GM18520 (cell line): Measurements from ENCODE around the gene DTD1.
"Not testable (repeated sequence)": the region's sequence is repeated elsewhere in the genome, so short reads cannot be mapped to it uniquely, and the experiment has no call there.

Experiments used
- ATAC-seq: cut with Tn5 transposase; IDR thresholded peaks from one replicate; pipeline ENCODE4 v1.9.1; 2021; ENCODE audit not compliant: unreplicated experiment

The DTD1 gene

DNA sequence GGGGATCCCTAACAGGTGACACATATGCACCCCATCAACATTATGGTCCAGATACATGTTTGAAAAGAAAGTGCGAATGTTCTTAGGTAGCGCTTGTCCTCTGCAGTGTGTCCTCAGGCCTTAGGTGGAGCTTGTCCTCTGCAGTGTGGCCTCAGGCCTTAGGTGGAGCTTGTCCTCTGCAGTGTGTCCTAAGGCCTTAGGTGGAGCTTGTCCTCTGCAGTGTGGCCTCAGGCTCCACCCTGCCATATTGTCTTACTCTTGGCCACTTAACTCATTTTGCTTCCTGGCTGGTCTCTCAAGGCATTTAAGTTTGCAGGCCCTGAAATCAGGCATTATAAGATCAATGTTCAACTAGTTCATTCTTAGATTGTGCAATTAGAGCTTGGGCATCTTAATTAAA lies 151.0 kb downstream of the DTD1 start:
- ATAC-seq: no peak

DNA sequence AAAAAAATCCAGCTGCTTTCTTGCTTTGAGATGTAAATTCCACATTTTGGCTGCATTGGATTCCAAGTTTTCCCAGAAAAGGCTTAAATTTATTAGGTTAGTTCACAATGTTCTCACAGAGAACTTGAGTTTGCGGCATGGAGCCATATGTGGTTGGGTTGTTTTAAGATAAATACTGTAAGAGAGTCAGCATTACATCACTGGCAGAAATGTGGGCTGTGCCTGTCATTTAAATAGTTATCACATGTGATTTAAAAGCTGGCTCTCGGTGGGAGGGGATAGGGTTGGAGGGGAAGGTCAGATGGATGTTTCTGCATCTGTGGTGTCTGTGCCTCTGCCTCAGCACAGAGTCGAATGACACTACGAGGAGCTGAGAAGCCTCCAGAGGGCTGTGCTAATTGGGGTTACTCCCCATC lies 151.9 kb downstream of the DTD1 start:
- ATAC-seq: no peak

DNA sequence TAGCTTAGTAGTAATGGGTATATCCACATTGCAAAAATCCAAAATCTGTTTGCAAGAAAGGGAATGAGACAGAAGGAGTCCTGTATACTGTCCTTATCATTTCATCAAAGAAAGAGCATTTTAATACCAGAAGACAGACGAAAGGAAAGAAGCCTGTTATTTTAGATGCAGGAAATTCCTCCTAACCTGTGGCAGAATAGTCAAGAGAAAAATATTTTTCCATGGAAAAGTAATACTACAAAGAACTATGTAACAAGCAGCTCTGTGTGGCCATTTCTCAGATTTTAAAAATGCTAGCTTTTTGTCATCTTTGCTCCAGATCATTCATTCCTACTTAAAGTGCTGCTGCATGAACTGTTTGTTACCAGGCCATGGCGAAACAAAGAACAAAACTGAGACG lies 152.9 kb downstream of the DTD1 start:
- ATAC-seq: no peak

DNA sequence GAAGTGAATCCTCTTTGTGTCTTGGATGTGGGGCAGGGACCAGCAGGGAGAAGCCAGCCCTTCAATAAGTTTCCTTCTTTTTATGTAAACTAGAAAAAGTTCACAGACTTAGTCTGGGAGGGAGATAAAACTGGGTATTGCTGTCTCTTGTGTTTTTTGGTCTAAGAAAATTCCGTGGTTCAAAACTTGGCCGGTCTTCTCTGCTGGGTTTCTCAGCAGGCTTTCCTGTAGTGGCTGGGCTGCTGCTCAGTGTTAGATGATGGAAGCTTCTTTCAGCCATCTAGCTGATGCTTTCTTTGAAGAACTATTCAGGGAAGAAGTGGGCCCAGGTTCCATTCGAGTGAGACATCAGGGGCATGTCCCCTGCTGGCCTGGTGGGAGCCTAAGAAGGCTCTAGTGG lies 155.0 kb downstream of the DTD1 start:
- no peak for ATAC-seq

DNA sequence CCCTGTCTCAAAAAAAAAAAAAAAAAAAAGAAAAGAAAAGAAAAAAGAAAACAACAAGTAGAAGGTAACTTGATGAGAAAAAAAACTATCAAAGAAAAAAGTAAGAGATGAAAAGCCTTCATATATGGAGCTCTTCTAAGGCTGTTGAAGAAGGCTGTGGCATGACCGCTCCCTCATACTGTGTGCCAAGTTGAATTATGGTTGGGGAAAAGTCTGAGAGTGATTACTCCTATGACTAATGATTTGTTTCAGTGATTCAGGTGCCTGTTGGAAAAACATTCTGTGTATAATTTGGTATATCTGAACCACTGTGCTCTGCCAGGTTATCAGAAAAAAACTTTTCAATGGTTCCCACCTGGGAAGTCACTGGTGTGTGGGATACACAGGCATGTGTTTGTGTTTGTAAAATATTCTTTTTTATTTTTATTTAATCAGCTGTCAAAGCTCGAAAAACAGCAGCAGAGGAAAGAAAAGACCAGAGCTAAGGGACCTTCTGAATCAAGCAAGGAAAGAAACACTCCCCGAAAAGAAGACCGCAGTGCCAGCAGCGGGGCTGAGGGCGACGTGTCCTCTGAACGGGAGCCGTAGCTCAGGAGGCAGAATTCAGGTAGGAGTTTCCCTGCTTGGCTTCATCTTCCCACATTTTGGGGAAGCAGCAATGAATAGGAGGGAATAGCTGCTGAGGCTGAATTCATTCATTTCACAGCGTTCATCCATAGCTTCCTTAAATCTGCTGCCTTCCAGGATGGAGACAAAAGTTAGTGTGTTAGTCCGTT lies 156.0 kb downstream of the DTD1 start:
- ATAC-seq: no peak

DNA sequence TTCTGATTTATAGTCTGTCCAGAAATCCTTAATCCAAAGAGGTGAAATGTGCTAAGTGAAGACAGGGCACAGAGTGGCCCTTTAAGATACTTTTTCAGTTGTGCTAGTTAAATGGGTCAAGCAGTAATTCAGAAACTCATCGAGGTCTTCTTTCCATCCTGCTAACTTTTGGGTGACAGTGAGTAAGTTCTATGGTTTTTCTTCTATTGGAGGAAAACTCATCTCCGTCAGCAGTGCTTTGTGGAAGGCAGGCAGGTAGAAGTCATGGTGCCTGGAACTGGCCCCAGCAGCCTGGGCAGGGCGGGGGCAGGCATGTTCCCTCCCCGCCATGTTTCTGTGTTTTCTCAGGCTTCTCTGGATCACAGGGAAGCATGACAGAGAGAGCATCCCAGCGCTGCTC lies 159.2 kb downstream of the DTD1 start:
- no peak for ATAC-seq

DNA sequence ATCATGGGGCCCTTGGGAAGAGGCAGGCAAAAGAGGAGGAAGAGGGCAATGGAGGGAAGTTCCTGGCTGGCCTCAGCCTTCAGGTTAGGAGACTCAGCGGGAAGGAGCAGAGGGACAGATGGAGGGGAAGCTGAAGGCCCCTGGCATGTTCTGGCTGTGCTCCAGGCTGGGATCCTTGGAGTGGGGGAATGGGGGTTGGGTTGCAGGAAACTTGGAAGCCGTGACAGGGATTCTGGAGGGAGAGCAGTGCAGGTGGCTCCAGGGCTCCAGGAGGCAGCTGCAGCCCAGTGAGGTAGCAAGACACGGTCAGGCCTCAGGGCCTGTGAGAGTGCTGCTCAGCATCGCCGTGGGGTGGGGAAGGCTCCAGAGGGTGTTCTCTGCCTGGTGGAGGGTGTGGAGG lies 161.1 kb downstream of the DTD1 start:
- no peak for ATAC-seq

DNA sequence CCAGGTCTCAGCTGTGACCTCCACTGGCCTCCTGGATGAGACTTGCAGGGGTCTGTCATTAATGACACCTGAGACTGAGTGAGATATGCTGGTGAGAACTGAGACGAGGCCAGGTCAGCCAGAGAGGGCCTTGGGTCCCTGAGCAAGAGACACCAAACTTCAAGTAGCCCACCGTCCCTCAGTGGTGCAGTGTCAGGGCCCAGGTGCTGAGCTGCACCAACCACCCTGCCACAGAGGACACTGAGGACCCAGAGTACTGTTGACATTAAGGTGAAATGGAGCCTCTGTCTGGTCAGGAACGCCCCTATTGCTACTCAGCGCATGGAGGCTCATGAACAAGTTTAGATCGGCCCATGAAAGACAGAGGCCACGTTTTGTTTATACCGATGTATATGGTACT lies 161.7 kb downstream of the DTD1 start:
- no peak for ATAC-seq

DNA sequence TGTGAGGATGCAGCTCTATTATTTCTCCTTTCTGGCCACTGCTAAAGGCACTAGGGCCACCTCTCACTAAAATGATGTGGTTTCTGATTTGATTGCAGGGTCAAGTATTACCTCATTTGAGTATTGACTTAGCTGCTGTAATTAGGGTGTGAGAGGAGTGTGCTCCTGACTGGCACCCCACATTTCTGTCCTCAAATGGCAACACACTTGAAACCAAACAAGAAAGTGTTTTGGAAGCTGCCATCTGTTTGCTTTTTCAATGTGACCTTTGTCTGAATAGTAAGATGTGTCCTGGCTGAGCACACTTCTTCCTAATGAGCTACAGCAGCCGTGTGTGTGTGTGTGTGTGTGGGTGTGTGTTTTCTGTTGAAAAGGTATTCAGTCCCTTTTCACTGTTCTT lies 162.9 kb downstream of the DTD1 start:
- no peak for ATAC-seq

DNA sequence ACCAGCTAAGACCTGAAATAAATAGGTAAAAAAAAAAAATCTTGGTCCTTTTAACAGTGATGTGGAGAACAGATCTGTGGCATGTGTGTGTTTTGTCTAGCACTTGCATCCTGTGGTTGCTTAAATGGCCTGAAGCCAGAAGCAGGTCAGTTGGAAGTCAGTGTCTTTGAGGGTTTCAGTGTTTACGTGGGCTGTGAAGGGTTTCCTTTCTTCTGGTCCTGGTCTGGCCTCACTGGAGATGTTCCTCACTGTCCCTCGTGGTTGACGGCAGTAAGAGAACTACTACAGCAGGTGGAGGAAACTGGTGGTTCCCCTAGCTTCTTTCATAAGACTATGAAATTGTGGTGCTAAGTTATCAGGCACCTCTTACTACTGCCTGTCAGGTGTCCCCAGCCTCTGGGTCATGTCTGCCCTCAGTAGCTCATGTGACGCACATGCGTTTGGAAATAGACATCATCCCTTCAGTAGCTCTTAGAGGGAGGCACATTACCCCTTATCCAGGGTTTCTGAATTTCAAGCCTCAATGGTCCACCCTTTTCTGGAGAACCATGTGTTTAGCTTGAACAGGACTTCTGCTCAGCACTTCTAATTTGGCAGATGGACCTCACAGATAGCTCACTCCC lies 166.3 kb downstream of the DTD1 start:
- peak; percentile 95 for ATAC-seq

DNA sequence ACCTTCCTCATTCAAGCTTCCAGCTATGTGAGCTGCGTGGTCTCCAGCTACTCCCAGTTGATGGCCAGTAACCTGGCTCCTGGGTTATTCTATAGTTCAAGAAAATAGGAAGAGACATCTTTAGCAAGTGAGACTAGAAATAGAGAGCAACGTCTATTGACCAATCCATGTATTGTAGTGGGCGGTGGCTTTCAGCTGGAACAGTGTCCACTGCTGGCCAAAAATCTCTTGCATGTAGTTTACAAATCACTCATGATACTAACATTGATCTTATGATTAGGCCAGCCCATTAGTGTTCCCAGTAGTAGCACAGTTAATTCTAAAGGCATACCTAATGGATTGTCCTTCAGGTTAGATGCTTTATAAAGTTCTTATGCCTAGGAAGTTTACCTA lies 166.8 kb downstream of the DTD1 start:
- no peak for ATAC-seq

DNA sequence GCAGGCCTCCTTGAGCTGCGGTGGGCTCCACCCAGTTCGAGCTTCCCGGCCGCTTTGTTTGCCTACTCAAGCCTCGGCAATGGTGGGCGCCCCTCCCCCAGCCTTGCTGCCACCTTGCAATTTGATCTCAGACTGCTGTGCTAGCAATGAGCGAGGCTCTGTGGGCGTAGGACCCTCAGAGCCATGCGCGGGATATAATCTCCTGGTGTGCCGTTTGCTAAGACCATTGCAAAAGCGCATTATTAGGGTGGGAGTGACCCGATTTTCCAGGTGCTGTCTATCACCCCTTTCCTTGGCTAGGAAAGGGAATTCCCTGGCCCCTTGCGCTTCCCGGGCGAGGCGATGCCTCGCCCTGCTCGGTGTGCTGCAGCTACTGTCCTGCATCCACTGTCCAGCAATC lies 173.0 kb downstream of the DTD1 start:
- ATAC-seq: not testable (repeated sequence)

DNA sequence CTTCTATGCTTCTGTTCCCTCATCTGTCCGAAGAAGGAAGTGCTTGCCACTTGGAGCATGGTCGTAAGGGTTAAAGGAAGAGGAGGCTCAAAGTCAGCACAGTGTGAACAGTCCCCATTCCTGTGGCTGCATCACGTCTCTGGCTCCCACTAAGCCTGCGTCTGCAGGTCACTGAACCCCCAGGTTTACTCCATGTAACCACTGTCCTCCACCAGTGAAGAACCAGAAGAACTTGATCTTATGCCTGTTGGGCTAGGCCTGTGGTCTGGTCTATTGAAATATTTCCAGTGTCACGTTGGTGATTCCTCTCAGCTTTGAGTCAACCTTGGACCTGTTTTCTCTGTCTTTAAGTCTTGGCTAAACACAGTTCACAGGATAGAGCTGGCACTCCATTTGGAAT lies 179.8 kb downstream of the DTD1 start:
- no peak for ATAC-seq

DNA sequence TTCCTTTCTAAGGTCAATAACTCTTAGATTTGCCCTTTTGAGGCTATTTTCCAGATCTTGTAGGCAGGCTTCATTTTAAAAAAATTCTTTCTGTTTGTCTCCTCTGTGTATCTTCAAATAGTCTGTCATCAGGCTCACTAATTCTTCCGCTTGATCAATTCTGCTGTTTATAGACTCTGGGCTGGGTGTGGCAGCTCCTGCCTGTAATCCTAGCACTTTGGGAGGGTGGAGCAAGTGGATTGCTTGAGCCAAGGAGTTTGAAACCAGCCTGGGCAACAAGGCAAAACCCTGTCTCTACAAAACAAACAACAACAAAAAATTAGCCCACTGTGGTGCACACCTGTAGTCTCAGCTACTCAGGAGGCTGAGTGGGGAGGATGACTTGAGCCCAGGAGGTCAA lies 185.7 kb downstream of the DTD1 start:
- ATAC-seq: no peak

DNA sequence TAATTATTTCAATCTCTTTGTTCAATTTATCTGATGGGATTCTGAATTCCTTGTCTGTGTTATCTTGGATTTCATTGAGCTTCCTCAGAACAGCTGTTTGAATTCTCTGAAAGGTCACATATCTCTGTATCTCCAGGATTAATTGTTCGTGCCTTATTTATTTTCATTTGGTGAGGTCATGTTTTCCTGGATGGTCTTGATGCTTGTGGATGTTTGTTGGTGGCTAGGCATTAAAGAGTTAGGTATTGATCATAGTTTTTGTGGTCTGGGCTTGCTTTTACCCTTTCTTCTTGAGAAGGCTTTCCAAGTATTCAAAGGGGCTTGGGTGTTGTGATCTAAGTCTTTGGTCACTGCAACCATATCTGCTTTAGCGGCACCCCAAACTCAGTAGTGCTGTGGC lies 186.4 kb downstream of the DTD1 start:
- no peak for ATAC-seq

DNA sequence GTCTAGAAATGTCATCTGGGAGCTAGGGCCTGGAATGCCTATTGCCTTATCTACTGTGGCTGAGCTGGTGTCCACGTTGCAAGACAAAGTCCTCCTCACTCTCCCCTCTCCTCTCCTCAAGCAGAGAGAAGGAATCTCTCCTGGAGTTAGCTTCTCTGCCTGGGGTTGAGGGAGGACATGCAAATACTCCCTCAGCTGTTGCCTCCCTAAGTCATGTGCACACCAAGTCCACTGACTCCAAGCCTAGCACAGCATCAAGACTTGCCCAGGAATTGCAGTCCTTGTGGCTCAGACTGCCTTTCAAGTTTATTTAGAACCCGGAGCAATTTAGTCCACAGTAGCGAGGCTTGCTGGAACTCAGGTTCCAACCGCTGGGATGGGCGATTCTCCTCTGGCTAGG lies 187.8 kb downstream of the DTD1 start:
- ATAC-seq: no peak

DNA sequence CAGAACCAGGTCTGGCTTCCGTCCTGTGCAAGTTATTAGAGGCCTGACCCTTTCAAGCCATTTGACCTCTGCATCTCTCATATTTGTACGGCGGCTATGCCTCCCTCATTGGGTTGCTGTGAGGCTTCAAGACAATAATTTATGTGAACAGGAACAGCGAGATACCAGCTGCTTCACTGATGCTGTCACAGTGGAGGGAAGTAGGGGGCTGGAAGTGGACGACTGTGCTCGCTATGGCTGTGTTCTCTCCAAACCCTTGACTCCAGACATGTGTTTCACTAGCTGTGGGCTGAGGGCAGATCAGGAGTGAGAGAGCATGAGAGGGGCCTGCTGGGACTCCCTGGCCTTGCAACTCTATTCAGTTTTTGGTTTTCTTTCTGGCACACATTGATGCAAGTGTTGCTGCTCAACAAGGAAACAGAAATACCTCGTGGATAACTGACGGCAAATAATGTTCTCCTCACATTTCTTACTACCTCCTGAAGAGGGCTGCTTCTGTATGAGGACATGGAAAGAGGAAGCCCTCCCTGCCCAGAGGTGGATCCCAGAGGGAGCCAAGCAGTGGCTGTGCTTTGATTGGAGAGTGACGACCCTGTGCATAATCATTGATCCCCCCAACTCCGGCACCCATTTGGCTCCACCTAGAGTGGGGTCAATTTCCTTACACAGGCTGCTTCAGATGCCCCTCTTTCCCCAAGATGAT lies 191.0 kb downstream of the DTD1 start:
- no peak for ATAC-seq

DNA sequence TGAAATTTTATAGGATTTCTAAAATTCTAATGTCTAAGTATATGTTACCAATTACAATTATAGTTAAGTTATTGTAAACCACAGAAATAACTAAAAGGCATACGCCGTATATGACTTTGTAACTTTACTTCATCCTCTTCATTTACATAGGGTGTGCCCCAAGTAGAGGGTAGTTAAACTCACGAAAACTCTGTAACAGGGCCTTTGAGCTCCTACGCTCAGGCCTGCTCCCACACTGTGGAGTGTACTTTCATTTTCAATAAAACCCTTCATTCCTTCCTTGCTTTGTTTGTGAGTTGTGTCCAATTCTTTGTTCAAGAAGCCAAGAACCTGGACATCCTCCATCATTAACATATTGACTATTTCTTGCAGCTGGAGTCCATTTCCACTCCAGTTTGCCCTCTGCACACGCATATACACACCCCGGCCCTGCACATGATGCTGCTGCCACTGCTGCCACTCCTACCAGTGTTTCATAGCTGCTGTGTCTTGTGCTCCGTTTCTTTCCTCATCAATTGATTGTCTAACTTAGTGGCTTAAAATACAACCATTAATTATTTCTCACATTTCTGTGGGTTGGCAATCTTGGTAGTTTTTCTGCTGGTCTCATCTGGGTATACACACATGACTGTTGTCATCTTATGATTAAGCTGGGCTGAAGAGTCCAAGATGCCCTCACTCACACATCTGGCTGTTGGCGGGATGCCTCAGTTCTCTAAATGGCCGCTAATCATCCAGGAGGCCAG lies 192.7 kb downstream of the DTD1 start:
- ATAC-seq: no peak

DNA sequence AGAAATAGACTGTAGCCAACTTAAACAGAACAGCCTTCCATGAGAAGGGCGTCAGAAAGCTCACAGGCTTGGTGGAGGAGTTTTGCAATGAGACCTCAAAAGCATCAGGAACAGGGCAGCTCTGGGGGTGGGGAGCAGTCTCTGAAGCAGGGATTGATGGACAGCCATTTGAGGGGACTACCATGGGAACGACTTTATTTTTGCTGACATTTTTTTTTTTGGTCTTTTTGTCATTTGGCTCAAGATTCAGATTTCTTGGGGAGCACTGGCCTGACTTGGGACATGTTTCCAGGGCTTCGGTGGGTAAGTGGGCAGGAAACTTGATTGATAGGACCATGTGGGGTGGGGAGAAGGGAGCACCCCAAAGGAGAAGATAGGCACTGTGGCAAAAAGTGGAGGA lies 193.7 kb downstream of the DTD1 start:
- no peak for ATAC-seq

DNA sequence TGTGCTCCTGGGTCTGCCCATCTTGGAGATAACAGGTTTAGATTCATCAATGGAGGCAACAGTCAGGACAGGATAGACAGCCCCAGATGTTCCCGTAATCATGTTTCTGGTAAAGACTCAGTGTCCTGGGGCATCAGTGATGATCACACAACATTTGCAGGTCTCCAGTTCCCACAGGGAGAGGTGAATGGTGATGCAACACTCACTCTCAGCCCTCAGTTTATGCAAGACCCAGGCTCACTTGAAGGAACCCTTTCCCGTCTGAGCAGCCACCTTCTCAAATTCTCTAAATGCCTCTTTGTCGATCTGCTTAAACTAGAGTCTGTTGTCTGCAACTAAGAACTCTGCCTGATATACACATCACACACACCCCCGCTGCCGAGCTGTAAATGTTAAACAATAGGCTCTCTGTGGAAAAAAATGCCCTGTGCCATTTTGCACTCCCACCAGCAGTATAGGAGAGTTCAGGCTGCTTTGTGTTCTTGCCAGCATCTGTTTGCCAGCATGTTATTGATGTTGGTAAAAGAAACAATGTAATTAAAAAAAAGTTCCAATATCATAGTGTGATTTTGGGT lies 195.6 kb downstream of the DTD1 start:
- no peak for ATAC-seq

DNA sequence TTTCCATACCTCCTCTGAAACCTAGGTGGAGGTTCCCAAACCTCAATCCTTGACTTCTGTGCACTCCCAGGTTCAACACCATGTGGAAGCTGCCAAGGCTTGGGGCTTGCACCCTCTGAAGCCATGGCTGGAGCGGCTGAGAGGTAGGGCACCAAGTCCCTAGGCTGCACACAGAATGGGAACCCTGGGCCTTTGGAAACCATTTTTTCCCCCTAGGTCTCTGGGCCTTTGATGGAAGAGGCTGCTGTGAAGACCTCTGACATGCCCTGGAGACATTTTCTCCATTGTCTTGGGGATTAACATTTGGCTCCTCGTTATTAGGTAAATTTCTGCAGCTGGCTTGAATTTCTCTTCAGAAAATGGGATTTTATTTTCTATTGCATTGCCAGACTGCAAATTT lies 199.2 kb downstream of the DTD1 start:
- ATAC-seq: not testable (repeated sequence)
